Measurements from ENCODE around the gene SCUBE3.

SCUBE3 gene

GRCh38 chr6:35213824-35214756, at the start of gene SCUBE3:
Gene SCUBE3, plus strand, starts transcription at chr6:35213956. Its CDS starts 463 bp downstream, at chr6:35214419.
- DNase-seq (ENCODE audit: low read depth): no peak

- DNase-seq (ENCODE audit: low read depth): no peak
Observed at GRCh38 chr6:35164277-35164676, 49.5 kb upstream of the SCUBE3 start.

GRCh38 chr6:35164868-35165267, 48.9 kb upstream of the SCUBE3 start:
- DNase-seq (ENCODE audit: low read depth): no peak

GRCh38 chr6:35165630-35166071, 48.1 kb upstream of the SCUBE3 start:
- no peak for DNase-seq (ENCODE audit: low read depth)

GRCh38 chr6:35166116-35166515, 47.6 kb upstream of the SCUBE3 start:
- no peak for DNase-seq (ENCODE audit: low read depth)

GRCh38 chr6:35166520-35166919, 47.2 kb upstream of the SCUBE3 start:
- no peak for DNase-seq (ENCODE audit: low read depth)

- no peak for DNase-seq (ENCODE audit: low read depth)
Observed at GRCh38 chr6:35167505-35167904, 46.3 kb upstream of the SCUBE3 start.

- DNase-seq (ENCODE audit: low read depth): no peak
Observed at GRCh38 chr6:35168461-35168861, 45.3 kb upstream of the SCUBE3 start.

GRCh38 chr6:35170166-35170565, 43.6 kb upstream of the SCUBE3 start:
- no peak for DNase-seq (ENCODE audit: low read depth)

- no peak for DNase-seq (ENCODE audit: low read depth)
Observed at GRCh38 chr6:35170891-35171290, 42.9 kb upstream of the SCUBE3 start.

- no peak for DNase-seq (ENCODE audit: low read depth)
Observed at GRCh38 chr6:35173044-35173426, 40.7 kb upstream of the SCUBE3 start.

- no peak for DNase-seq (ENCODE audit: low read depth)
Observed at GRCh38 chr6:35173427-35174087, 40.2 kb upstream of the SCUBE3 start.

- DNase-seq (ENCODE audit: low read depth): no peak
Observed at GRCh38 chr6:35174088-35174434, 39.7 kb upstream of the SCUBE3 start.

- DNase-seq (ENCODE audit: low read depth): no peak
Observed at GRCh38 chr6:35174501-35174900, 39.3 kb upstream of the SCUBE3 start.

- no peak for DNase-seq (ENCODE audit: low read depth)
Observed at GRCh38 chr6:35176301-35177024, 37.3 kb upstream of the SCUBE3 start.

GRCh38 chr6:35177157-35177556, 36.6 kb upstream of the SCUBE3 start:
- no peak for DNase-seq (ENCODE audit: low read depth)

GRCh38 chr6:35177596-35177995, 36.2 kb upstream of the SCUBE3 start:
- no peak for DNase-seq (ENCODE audit: low read depth)

GRCh38 chr6:35178012-35178411, 35.7 kb upstream of the SCUBE3 start:
- no peak for DNase-seq (ENCODE audit: low read depth)

GRCh38 chr6:35178932-35179832, 34.6 kb upstream of the SCUBE3 start:
- DNase-seq (ENCODE audit: low read depth): no peak

- DNase-seq (ENCODE audit: low read depth): no peak
Observed at GRCh38 chr6:35179901-35180535, 33.7 kb upstream of the SCUBE3 start.

- DNase-seq (ENCODE audit: low read depth): peak; percentile 43
Observed at GRCh38 chr6:35181308-35181932, 32.3 kb upstream of the SCUBE3 start.
